Kasumi-1 (cell line): ENCODE data around the gene SFT2D2.

Source experiments
- DNase-seq, 2 experiments: peaks; one replicate each; lab custom pipeline; 2025; lab: John Stamatoyannopoulos, UW

The SFT2D2 gene

GRCh38 chr1:168223261-168223660, 2.5 kb upstream of the SFT2D2 start:
- DNase-seq = no peak

GRCh38 chr1:168223681-168224540, 1.9 kb upstream of the SFT2D2 start:
- no peak for DNase-seq

GRCh38 chr1:168224991-168225390, 813 bp upstream of the SFT2D2 start:
- no peak for DNase-seq

- no peak for DNase-seq
Measured at GRCh38 chr1:168227620-168228019, 1.8 kb downstream of the SFT2D2 start.

GRCh38 chr1:168229893-168230292, 4.1 kb downstream of the SFT2D2 start:
- DNase-seq = no peak

- no peak for DNase-seq
Measured at GRCh38 chr1:168230709-168231108, 4.9 kb downstream of the SFT2D2 start.

- peak; percentile 64 to 70 for DNase-seq
Measured at GRCh38 chr1:168234846-168235547, 9.2 kb downstream of the SFT2D2 start.

- DNase-seq = no peak
Measured at GRCh38 chr1:168235548-168235885, 9.7 kb downstream of the SFT2D2 start.

GRCh38 chr1:168235937-168236336, 10.1 kb downstream of the SFT2D2 start:
- no peak for DNase-seq

- no peak for DNase-seq
Measured at GRCh38 chr1:168236836-168237611, 11.2 kb downstream of the SFT2D2 start.

GRCh38 chr1:168243198-168243597, 17.4 kb downstream of the SFT2D2 start:
- no peak for DNase-seq

GRCh38 chr1:168243636-168244212, 17.9 kb downstream of the SFT2D2 start:
- no peak for DNase-seq

- no peak for DNase-seq
Measured at GRCh38 chr1:168245042-168245441, 19.2 kb downstream of the SFT2D2 start.

- no peak for DNase-seq
Measured at GRCh38 chr1:168246506-168246905, 20.7 kb downstream of the SFT2D2 start.

GRCh38 chr1:168252204-168252733, 26.5 kb downstream of the SFT2D2 start:
- no peak for DNase-seq

GRCh38 chr1:168256164-168256563, 30.4 kb downstream of the SFT2D2 start:
- DNase-seq = no peak

GRCh38 chr1:168257397-168257796, 31.6 kb downstream of the SFT2D2 start:
- DNase-seq = no peak

- no peak for DNase-seq
Measured at GRCh38 chr1:168259567-168259966, 33.8 kb downstream of the SFT2D2 start.

- DNase-seq = no peak
Measured at GRCh38 chr1:168260393-168260792, 34.6 kb downstream of the SFT2D2 start.

GRCh38 chr1:168261390-168261789, 35.6 kb downstream of the SFT2D2 start:
- no peak for DNase-seq

- no peak for DNase-seq
Measured at GRCh38 chr1:168263130-168263529, 37.3 kb downstream of the SFT2D2 start.

- DNase-seq = no peak
Measured at GRCh38 chr1:168264296-168264695, 38.5 kb downstream of the SFT2D2 start.
